Gastroesophageal sphincter (tissue), 4 donors: Measurements from ENCODE around the gene ATP2B2. TPM values are rescaled to one million over a fixed set of nuclear protein-coding genes. Genes with fewer than 3 reads are reported as not detected.

Experiments
- ATAC-seq: fragments of 150-250 bp; one replicate; pipeline ENCODE4 v1.9.1; 2016; ENCODE audit warnings: mild to moderate bottlenecking, moderate library complexity
- H3K27ac ChIP-seq, 4 donors: fragments of 200-600 bp; sonication (generic) in 3 of 4; 1 replicate in 3 of 4; 2 replicates in 1 of 4; pipeline ENCODE4 v1.5.1; 2016 to 2019
- H3K27me3 ChIP-seq: fragments of 200-600 bp; sonication (generic); one replicate; pipeline ENCODE4 v1.5.1; 2019
- H3K36me3 ChIP-seq, 2 donors: fragments of 200-600 bp; sonication (generic); one replicate each; pipeline ENCODE4 v1.5.1; 2019; ENCODE audit warnings: control low read depth in 1 of 2
- H3K4me1 ChIP-seq, 3 donors: fragments of 200-600 bp; sonication (generic); 1 replicate in 2 of 3; 2 replicates in 1 of 3; pipeline ENCODE4 v1.5.1; 2016 to 2019; ENCODE audit warnings: control low read depth in 2 of 3
- H3K4me3 ChIP-seq, 2 donors: fragments of 200-600 bp; sonication (generic); one replicate each; pipeline ENCODE4 v1.5.1; 2019; ENCODE audit warnings: mild to moderate bottlenecking in 1 of 2, moderate library complexity in 1 of 2
- H3K9me3 ChIP-seq, 3 donors: fragments of 200-600 bp; sonication (generic); one replicate each; pipeline ENCODE4 v1.5.1; 2017 to 2019; ENCODE audit warnings: control low read depth in 2 of 3
- CTCF ChIP-seq, 4 experiments: fragments of 200-600 bp in 2 of 4; fragments of 450-650 bp in 2 of 4; sonication (generic) in 1 of 4; IDR thresholded peaks; one replicate each; pipeline ENCODE4 v1.5.1; 2017 to 2019; ENCODE audit warnings: antibody characterized with exemption in 4 of 4, mild to moderate bottlenecking in 2 of 4, moderate library complexity in 2 of 4
- EP300 ChIP-seq: sonication (generic); formaldehyde crosslinking; IDR thresholded peaks from one replicate; pipeline ENCODE4 v1.6.1; 2017; ENCODE audit warnings: antibody characterized with exemption, mild to moderate bottlenecking
- POLR2A ChIP-seq, 2 donors: fragments of 450-650 bp; IDR thresholded peaks; one replicate each; pipeline ENCODE4 v1.6.1; 2017; ENCODE audit warnings: antibody characterized with exemption in 2 of 2, mild to moderate bottlenecking in 2 of 2, moderate library complexity in 1 of 2
- POLR2AphosphoS5 ChIP-seq: sonication (generic); formaldehyde crosslinking; IDR thresholded peaks from one replicate; pipeline ENCODE4 v1.6.1; 2017; ENCODE audit warnings: antibody characterized with exemption
- WGBS, 2 donors: methylation state at CpG; one replicate each; pipeline ENCODE4 v1.1.5; 2018; ENCODE audit warnings: low coverage in 1 of 2; 5-methylcytosine and 5-hydroxymethylcytosine counted together
- total RNA-seq, 4 donors: library from RNA; depleted of rRNA; stranded (reverse); fragments of >200 nt; gene quantifications; one replicate each; pipeline ENCODE4 v1.1.0, GENCODE V29; 2016

Gene ATP2B2
- total RNA-seq, 4 donors from 2014 or later: 0.13 to 0.30 (median 0.27) TPM; not detected in 1

DNA sequence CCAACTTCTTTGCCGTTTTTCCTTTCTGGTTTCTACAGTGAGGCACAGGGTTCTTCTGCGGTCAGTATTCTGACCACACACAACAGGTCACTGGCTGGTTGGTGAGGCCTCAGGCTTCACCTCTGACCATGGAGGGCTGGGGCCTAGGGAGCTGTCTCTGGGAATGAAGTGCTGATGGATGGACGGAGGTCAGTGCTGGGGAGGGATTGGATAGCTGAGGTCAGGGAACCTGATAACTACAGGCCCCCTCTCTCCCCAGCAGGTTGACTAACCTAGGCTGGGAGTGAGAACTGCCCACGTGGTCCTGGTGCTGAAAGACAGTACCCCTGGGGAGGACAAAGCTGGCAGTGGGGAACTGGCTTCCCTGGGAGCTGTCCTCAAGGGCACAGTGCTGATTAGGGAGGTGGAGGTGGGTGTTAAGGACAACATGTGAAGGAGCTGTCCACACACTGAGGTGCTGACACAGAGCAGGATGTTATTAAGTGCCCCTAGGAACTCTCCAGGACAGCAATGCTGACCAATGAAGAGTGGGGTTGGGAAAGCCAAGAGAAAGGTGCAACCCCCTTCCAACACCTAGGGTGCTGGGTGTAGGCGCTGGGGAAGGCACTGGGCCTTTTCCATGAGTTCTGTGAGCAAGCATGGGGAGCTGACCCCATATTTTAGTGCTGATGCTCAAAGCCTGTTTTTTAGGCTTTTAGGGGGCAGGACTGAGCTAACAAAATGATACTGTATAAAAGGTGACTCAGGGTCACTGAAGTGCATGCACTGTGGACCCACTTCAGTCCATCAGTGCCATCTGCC is 45.2 kb downstream of the ATP2B2 start:
- no peak for TF ChIP-seq CTCF (IDR thresholded peaks at IDR 0.05)
- no peak for TF ChIP-seq EP300
- no peak for TF ChIP-seq POLR2A (IDR thresholded peaks at IDR 0.05)
- no peak for TF ChIP-seq POLR2AphosphoS5
- Histone ChIP-seq H3K4me3 (no peak overlapping the region), H3K27me3 (peaks cover 16% of the 10 kb centered on the region), H3K4me1 (no peaks in the 10 kb centered on the region), H3K9me3 (no peaks in the 10 kb centered on the region), H3K27ac (no peak overlapping the region), H3K36me3 (no peaks in the 10 kb centered on the region)
- no peak for ATAC-seq
- WGBS, 2 donors: 10 to 32% methylated on average over 2 to 3 of the region's 5 CpGs

DNA sequence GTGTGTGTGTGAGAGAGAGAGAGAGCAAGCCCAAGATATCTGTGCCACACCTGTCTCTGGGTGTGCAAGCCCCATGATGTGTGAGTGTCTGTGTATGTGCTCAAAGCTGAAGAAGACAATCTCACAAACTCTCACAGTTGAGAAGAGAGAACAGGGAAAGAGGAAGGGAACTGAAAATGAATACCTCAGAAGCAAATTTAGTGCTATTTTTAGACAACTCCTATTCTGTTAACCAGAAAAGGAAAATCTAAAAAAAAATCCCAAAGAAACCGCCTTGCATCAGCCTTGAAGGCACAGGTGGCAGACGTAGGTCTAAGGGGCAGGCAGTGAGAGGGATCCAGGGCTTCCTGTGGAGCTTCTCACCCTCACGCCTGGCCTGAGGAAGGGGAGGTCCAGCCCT is 47.8 kb downstream of the ATP2B2 start:
- ATAC-seq: no peak
- no peak overlapping the region for H3K27ac ChIP-seq
- no peak overlapping the region for H3K4me3 ChIP-seq
- H3K9me3 ChIP-seq: no peaks in the 10 kb centered on the region
- WGBS, 2 donors: 22 to 32% methylated on average over 2 to 3 of the region's 3 CpGs
- peaks cover 29% of the 10 kb centered on the region for H3K27me3 ChIP-seq
- no peaks in the 10 kb centered on the region for H3K4me1 ChIP-seq
- TF ChIP-seq POLR2A (IDR thresholded peaks at IDR 0.05) (no peak), POLR2AphosphoS5 (no peak), CTCF (IDR thresholded peaks at IDR 0.05) (no peak), EP300 (no peak)
- H3K36me3 ChIP-seq: no peaks in the 10 kb centered on the region

GRCh38 chr3:10456981-10457380 is 48.4 kb downstream of the ATP2B2 start:
- WGBS, 2 donors: 75 to 89% methylated on average over 1 of the region's 2 CpGs
- no peak overlapping the region for H3K4me3 ChIP-seq
- ATAC-seq: no peak
- TF ChIP-seq POLR2A (IDR thresholded peaks at IDR 0.05): no peak
- no peak for TF ChIP-seq CTCF (IDR thresholded peaks at IDR 0.05)
- TF ChIP-seq EP300: no peak
- TF ChIP-seq POLR2AphosphoS5: no peak
- H3K9me3 ChIP-seq: no peaks in the 10 kb centered on the region
- no peaks in the 10 kb centered on the region for H3K4me1 ChIP-seq
- no peaks in the 10 kb centered on the region for H3K36me3 ChIP-seq
- peaks cover 35% of the 10 kb centered on the region for H3K27me3 ChIP-seq
- H3K27ac ChIP-seq: no peak overlapping the region

DNA sequence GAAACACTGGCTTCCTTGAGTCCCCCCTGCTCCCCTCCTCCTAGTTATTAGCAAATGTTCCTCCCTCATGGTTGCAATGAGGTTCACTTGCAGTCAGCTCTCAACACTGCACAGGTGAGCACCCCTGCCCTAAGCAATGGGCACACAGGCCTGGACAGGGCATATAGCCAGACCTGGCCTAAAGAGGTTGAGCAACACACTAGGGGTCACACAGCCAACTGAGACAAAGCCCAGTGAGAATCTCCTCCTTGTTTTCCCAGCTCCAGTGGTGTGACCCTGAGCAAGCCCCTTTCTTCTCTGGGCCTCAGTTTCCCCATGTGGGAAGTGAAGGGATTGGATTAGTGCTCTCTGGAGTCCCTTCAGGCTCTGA is 49.9 kb downstream of the ATP2B2 start:
- Histone ChIP-seq H3K36me3 (no peaks in the 10 kb centered on the region), H3K27ac (no peak overlapping the region), H3K4me3 (no peak overlapping the region), H3K9me3 (no peaks in the 10 kb centered on the region), H3K4me1 (no peaks in the 10 kb centered on the region), H3K27me3 (peaks cover 46% of the 10 kb centered on the region)
- ATAC-seq: no peak
- TF ChIP-seq CTCF (IDR thresholded peaks at IDR 0.05) (no peak), POLR2A (IDR thresholded peaks at IDR 0.05) (no peak), EP300 (no peak), POLR2AphosphoS5 (no peak)

- no peak overlapping the region for H3K27ac ChIP-seq
- 0% methylated on average over 1 of the region's 1 CpG; no CpG with 5 or more reads in 1 of the 2 donors for WGBS, 2 donors
- TF ChIP-seq CTCF (IDR thresholded peaks at IDR 0.05) (no peak), EP300 (no peak), POLR2AphosphoS5 (no peak), POLR2A (IDR thresholded peaks at IDR 0.05) (no peak)
- no peak overlapping the region for H3K4me3 ChIP-seq
- no peaks in the 10 kb centered on the region for H3K36me3 ChIP-seq
- peaks cover 51% of the 10 kb centered on the region for H3K27me3 ChIP-seq
- H3K4me1 ChIP-seq: no peaks in the 10 kb centered on the region
- no peaks in the 10 kb centered on the region for H3K9me3 ChIP-seq
- ATAC-seq: no peak
Observed at GRCh38 chr3:10454907-10455544, 50.4 kb downstream of the ATP2B2 start.
